ENCODE data around the gene AVPR1A.

The AVPR1A gene

DNA sequence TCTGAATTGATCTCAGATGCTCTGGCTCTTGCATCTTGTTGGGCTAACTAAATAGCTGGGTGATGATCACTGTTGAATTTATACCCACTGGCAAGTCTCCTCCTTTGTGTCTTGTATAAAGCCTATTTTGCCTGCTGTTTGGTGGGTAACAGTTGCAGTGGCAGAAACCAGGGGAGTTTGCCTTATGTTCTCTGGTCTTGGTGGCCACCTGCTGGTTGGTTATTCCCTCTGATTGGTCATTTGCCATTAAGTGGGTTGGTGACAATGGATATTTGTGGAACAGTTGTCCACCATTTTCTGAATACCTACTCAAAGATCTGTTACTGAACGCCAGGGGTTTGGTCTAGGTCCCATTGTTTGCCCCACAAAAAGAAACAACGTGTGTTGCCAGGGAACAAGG is 52.1 kb downstream of the AVPR1A start:
- no peak for DNase-seq (ENCODE audit: low read depth)
- TF ChIP-seq, protein P1, sequence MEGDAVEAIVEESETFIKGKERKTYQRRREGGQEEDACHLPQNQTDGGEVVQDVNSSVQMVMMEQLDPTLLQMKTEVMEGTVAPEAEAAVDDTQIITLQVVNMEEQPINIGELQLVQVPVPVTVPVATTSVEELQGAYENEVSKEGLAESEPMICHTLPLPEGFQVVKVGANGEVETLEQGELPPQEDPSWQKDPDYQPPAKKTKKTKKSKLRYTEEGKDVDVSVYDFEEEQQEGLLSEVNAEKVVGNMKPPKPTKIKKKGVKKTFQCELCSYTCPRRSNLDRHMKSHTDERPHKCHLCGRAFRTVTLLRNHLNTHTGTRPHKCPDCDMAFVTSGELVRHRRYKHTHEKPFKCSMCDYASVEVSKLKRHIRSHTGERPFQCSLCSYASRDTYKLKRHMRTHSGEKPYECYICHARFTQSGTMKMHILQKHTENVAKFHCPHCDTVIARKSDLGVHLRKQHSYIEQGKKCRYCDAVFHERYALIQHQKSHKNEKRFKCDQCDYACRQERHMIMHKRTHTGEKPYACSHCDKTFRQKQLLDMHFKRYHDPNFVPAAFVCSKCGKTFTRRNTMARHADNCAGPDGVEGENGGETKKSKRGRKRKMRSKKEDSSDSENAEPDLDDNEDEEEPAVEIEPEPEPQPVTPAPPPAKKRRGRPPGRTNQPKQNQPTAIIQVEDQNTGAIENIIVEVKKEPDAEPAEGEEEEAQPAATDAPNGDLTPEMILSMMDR (conservative IDR thresholded peaks at IDR 0.05; ENCODE audit: low read depth, low read length): peak; percentile 28
- no peak overlapping the region for H3K4me3 ChIP-seq (ENCODE audit: low read length)

DNA sequence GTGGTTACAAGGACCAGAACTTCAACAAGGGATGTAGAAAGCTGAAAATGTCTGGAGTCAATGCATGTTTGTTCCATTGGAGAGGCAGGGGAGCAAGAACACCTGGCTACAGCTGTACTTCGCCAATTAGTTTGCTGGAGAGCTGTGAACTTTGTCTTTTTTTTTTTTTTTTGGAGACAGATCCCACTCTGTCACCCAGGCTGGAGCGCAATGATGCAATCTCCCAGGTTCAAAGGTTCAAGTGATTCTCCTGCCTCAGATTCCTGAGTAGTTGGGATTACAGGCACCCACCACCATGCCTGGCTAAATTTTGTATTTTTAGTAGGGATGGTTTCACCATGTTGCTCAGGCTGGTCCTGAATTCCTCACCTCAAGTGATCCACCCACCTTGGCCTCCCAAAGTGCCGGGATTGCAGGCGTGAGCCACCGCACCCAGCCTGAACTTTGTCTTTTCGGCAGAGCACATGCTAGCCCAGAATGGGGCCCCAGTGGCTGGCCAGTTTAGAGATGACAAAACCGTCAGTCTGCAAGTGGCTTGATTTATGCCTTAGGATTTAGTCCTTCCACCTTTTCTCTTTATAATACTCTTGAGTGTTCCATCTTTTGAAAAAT is 55.5 kb downstream of the AVPR1A start:
- TF ChIP-seq, protein P1 (conservative IDR thresholded peaks at IDR 0.05; ENCODE audit: low read depth, low read length): no peak
- H3K4me3 ChIP-seq (ENCODE audit: low read length): no peak overlapping the region
- no peak for DNase-seq (ENCODE audit: low read depth)

DNA sequence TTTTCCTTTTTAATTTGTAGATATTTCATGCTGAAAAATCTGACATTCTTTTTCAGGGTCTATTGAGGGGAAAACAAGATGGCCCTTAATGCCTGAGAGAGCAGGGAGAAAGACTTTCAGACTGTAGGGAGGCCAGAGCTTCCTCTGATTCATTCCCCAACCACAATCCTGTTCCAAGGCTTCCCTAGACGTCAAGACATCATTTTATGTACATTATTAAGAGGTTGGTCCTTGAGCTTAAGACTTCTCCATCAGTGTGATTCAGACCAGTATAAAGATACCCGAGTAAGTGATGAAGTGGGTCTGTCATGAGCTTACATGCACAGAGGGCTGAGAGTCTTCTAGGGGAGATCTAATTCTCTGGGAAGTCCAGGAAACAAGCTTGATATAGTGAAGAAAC is 57.3 kb downstream of the AVPR1A start:
- H3K4me3 ChIP-seq (ENCODE audit: low read length): no peak overlapping the region
- TF ChIP-seq, protein P1 (conservative IDR thresholded peaks at IDR 0.05; ENCODE audit: low read depth, low read length): no peak
- no peak for DNase-seq (ENCODE audit: low read depth)

DNA sequence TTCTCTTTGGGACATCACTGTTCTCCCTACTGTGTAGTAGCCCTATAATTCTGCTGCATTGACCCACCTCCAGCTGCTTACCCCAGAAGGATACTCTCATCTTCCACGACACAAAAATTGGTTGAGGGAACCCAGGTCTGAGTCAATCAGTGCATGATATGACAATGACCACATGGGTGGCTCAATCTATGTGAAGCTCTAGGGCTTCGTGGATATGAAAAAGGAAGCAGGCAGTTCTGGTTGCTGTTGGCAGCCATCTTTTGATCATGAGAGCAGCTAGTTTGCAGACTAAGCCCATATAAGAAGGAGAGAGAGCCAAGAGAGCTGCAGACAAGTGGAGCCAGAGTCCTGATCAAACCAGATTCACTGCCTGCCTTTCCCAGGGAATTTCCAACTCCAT is 57.9 kb downstream of the AVPR1A start:
- no peak for DNase-seq (ENCODE audit: low read depth)
- TF ChIP-seq, protein P1 (conservative IDR thresholded peaks at IDR 0.05; ENCODE audit: low read depth, low read length): no peak
- no peak overlapping the region for H3K4me3 ChIP-seq (ENCODE audit: low read length)

Measured in retinal pigment epithelial cell (primary cell).